AML-193 (cell line): ENCODE measurements around the gene ANKRD13D.

Source experiments
- DNase-seq, 2 experiments: peaks; one replicate each; lab custom pipeline; 2025; lab: John Stamatoyannopoulos, UW

ANKRD13D gene

DNA sequence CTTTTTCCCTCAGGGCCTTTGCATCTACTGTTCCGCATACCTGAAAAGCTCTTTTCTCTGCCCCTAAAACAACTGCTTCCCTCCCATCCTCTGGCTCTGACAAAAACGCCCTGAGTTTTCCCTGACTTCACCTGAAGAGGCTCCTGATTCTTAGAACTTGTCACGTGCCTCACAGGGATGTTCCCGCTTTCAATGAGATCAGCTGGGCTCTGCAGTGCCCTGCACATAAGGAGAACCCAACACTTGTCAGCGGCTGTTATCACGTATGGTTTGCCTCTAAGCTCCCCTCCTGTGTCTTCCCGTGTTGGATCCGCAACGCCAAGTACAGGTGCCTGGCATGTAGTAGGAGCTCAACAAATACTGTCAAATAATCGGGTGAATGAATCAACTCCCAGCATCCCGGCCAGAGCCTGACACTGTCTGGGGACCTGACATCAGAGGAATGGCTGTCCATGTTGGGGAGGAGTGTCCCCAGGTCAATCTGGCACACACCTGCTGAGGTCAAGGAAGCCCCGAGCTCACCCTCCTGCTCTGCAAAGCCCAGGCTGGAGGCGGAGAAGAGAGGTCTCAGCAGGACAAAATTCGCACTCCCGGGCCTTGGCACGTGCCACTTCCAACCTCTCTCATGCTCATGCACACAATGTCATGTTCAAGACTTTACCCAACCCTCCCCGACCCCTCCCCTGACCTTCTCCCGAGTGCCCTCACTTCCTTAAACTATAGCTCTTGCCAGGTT lies 27.0 kb upstream of the ANKRD13D start:
- DNase-seq, result no peak

DNA sequence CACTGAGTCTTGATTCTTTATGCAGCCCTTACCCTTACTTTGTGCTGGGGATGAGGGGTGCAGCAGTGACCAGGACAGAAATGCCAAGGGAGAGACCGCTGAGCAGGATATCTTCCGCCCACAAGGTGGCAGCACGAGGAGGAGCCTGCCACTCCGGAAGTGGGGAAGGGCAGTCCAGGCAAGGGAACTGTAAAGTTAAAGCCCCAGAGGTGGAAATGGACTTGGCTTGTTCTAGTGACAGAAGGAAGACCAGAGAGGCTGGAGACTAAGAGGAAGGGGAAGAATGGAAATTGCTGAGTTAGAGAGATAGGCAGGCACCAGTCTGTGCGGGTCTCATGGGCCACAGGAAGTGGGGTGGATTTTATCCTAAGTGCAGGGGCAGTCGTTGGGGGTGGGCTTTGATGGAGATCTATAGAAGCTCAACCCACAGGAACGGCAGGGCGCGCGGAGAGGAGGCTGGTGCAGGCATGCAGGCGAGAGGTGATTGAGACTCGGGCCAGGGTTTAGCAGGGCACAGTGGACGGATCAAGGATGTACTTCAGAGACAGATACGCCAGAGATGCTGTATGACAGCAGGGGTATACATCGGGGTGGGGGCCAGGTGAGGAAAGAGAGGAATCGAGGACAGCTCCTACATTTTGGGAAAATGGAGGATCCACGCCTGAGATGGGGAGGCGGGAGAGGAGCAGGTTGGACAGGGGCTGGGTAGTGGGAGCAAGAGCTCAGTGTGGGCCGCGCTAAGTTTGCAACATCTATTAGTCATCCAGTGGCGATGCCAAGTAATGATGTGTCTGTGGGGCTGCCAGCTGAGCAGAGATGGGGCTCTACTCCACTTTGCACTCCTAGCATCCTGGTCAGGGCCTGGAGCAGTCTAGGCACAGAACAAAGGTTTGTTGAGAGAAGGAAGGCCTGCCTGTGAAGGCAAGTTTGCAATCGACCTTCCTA lies 26.1 kb upstream of the ANKRD13D start:
- DNase-seq, result peak; percentile 86 to 88

DNA sequence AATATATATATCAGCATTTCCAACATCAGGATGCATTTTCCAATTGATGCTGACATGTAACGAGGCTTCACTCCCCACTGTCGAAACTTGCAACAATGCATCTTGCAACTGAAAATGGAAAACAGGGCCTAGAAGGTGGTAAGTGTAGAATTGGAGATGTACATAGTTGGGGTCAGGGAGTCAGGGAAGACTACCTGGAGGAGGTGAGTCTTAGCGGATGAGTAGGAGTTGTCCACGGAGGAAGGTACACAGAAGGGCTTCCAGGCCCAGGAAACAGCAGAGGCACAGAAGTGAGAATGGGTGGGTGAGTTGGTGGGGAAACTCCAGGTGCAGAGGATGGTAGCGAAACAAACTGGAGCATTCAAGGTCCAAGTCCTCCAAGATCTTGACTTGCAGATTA lies 24.8 kb upstream of the ANKRD13D start:
- DNase-seq, result no peak

DNA sequence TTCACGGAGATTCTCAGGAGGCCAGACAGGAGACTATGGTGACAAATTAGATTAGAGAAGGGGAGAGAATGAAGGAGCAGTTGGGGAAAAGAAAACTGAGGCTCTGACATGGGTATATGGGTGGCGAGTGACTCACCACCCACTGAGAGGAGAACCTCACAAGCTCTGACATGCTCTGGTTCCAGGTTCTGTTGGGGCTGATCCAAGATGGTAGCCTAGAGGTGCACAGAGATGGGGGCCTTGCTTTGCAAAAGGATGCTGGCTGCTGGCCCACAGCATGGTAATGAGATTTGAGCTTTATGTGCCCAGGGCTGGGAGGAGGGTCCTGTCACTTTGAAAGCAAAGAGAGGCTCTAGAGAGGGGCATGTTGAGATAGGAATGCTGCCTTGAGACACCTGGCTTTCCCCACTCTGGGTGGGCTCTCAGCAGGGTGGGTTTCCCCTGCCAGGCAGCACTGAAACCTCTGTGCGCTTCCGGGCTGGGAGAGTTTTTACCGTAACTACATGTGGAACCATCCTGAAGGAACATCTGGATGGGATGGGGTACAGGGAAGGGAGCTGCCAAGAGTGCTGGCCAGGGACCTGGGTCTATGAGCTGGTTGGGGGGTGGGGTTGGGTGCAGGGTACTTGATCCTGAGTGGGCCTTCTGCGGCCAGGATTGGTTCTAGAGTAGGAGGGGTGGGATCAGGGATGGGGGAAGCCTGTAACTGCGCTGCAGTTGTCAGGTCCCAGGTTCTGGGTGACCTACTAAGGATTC lies 24.0 kb upstream of the ANKRD13D start:
- DNase-seq, result no peak

DNA sequence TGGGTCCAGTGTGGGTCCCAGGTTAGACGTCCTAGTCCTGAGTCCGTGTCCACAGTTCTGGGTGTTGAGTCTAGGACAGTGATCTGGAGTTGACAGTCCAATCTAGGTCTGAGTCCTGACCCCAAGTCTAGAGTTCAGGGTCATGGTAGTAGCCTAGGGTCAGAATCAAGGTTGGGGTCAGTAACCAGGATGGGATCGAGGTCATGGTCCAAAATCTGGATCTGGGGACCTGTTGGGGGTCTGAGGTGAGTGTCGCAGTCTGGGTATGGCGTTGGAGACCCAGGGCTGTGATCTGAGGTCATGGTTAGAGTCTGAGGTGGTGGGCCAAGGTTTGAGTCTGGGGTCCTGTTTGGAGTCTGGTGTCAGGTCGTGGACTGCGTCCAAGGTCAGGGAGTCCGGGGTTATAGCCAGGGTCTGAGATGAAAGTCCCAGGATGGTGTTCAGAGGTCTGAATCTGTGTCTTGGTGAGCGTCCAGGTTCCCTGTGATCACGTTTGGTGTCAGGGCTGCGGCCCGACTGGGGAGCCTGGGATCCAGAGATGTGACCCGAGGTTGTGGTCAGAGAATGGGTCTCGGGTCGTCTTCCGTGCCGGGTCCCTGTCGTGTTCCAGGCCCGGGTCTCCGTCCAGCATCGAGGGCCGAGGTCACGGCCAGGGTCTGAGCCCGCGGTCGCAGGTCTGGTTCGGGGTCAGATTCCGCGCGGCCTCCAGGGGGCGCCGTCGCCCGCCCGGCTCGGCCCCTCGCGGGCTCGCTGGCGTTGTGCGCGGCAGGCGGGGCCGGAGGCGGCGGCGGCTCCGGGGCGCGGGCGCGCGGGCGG lies 23.3 kb upstream of the ANKRD13D start:
- DNase-seq, result peak; percentile 45 to 53

DNA sequence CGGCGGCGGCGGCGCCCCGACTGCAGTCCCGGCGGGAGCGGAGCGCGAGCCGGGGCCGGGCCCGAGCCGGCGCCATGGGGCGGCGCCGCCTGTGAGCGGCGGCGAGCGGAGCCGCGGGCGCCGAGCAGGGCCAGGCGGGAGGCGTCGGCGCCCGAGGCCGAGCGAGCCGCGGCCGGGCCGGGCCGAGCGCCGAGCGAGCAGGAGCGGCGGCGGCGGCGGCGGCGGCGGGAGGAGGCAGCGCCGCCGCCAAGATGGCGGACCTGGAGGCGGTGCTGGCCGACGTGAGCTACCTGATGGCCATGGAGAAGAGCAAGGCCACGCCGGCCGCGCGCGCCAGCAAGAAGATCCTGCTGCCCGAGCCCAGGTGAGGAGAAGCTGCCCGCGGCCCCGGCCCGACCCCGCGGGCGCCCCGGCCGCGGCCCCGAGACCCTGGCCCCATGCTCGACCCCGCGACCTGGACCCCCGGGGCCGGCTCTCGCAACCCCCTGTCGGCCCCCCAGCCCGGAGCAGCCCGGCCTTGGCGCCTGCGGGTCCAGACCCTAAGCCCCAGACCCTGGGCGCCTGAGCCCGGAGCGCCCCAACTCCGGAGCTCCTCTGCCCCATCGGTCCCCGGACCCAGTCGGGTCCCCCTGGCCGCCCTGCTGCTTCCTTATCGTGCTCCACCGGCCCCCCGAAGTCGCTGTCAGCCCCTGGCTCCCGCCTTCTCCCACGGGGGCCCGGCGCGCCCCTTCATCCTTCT lies 22.5 kb upstream of the ANKRD13D start, which contains the start of gene GRK2:
Gene GRK2 (plus strand): TSS at position 25 of the 739 bp plus-strand sequence. CDS start 227 bp downstream, at position 252.
- peak in 1 of 2 experiments; percentile 9 for DNase-seq

DNA sequence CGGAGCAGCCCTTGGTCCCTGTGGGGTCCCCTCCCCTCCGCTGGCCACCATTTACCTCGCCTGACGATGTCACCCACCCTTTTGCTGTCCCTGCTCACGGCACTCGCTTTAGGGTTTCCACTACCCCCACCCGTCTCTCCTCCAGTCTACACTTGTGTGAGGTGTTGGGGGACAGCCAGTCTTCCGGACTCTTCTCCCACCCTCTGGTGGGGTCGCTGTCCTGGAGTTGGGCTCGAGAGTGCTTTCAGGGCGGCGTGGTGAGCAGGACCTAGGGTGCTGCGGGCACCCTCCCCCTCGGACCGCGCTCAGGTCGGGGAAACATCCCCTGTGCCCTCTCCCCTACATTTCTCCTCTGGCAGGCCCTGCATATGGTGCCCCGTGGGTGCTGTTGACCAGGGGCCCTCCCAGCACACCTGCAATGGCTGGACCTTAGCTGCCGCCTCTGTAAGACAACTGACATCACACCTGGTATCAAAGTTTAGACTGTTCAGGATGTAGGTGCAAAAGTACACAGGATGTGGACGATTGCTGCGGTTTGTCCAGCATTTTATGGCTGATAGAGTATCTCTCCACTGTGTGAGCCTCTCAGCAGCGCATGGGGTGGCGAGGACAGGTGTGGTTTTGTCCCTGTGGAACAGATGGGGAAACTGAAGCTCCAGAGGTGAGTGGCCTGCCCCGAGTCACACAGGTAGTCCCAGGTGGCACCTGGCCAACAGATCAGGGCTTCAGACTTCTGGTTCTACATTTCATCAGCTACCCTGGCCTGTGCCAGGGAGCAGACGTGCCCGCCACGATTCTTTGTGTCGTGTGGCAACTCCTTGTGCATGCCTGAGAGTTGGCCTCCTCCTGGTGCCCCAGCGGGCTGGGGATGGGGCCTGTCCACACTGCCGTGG lies 21.7 kb upstream of the ANKRD13D start:
- DNase-seq, result no peak

DNA sequence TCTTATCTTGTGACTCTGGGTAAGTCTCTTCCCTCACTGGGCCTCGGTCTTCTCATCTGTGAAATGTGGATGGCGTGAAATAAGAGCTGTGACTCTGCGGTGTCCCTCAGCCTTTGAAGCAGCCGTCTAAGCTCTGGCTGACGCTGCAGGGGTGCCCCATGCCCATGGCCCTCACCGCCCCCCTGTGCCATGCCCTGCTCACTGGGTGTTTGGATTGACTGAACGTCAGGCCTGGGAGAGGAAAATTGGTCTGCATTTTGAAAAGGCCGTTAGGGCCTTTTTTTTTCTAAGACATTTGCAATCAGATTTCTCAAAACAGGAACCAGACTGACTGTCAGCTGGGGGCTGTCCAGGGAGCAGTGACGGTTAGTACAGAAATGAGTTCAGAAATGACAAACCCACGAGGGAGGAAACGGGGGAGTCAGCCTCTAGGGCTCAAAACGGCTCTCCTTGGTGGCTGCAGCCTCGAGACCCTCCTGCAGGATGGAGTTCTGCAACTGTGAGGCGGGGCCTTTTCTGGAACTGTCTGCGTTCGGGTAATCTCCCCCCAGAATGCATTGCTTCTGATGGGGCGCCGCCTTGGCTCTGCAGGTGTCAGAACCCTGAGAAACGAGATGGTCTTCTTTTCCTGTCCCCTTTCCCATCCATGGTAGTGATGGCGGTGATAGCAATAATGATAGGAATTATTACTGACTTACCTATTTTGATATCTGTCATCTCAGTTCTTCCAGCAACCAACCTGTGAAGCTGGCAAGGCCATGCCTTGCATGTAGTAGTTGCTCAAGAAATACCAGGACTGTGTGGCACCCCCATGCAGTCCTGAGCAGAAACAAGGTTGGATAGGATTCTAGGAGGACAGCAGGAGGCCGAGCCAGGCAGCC lies 20.8 kb upstream of the ANKRD13D start:
- DNase-seq, result peak; percentile 97

DNA sequence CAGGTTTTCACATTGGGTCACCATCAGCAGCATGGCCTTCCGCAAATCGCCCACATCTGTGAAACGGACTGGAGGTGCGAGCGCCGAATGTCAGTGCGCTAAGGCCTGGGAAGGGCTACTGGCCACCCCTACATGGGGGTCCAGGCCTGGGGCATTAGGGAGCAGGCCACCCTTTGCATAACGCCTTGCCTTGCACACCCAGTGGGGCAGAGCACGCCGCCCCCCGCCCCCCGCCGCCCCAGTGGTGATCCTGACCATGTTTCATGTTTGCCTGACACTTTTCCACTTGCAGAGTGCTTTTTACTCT lies 20.2 kb upstream of the ANKRD13D start:
- DNase-seq, result no peak

DNA sequence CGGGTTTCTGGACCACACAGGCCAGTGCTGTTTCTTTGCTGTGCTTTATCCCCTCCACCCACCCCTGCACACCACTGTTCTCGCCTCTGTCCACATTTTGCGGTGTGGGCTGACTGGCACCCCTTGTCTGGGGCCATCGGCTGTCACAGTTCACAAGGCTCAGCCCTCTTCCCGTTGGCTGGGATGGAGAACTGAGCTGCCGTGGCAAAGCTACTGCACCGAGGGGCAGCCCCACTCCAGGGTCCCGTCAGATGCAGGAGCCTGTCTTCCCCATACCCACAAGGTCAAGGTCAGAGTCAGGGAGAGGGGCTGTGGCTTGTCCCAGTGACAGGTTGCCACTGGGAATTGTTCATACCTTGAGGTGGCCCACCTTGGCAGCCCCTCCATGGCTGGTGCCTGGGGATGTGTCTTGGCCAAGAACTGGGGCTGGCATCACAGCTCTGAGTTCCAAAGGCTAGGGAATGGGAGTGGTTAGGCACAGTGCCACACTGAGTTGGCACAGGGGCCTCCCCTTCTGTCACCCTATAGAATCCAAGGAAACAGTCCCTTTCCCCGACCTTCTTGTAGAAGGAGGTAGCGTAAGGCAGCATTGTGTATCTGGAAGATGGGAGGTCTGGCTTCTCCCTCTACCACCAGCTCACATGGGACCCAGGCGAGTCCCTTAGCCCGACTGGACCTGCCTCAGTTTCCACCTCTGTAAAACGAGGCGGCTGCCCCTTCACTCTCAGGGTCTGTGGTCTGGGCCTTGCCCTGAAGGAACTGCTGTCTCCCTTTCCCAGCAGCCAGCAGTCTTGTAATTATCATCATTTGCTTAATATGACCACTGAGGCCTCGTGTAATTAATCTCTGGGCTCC lies 19.5 kb upstream of the ANKRD13D start:
- peak; percentile 32 to 38 for DNase-seq

DNA sequence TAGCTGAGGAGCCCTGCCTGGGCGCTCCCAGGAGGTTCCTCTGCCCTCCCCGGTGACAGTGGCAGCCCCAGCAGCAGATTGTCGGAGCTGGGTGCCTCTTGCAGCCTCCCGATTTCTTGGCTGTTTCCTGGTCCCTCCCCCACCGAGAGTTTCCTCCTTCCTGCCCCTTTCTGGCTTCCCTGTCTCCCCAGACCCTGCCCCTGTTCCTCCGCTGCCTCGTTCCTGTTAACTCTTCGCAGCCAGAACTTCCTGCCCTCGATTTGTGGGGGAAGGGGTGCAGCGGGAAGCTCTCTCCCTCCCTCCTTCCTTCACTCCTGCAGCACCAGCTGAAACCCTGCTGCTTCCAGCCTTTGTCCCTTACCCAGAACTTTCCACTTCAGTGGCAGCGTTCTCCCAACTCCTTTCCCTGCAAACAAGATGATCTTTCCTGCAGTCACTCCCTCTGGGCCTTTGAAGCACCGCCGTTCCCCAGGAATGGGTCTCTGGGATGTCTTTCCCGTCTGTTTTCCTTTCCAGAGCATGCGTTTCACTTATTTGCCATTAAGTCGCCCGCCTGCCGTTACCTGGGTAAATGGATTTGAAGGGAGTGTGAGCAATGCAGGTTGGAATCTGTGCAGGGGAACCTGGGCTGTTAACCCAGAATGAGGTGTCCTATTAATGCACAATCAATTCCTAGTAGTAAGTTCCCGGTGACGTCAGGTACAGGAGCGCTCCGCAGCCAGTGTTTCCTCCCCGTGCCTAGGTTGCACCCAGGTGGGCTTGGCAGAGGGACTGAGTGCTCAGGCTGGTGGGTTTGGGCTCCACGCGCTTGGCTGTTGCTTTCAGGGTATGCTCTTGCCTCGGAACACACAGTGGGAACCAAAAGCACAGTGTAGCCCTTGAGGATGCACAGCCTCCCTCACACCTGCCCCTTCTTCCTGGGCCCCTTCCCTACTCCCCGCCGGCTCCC lies 18.6 kb upstream of the ANKRD13D start:
- peak; percentile 78 to 81 for DNase-seq

DNA sequence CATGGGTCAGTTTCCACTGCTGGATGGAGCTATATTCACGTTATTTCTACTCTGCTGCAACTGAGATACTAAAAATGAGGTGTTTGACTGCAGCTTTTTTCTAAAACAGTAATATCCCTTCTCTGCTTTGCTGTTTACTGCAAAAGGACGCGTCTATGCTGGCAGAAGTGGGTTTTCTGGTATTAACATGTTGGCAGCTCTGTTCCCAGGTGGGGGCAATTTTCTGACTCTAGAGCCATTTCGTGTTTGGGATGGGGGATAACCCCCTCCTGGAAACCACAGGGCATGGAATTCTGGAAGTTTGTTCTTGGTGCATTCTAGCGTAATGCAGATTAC lies 17.9 kb upstream of the ANKRD13D start:
- DNase-seq, result no peak

DNA sequence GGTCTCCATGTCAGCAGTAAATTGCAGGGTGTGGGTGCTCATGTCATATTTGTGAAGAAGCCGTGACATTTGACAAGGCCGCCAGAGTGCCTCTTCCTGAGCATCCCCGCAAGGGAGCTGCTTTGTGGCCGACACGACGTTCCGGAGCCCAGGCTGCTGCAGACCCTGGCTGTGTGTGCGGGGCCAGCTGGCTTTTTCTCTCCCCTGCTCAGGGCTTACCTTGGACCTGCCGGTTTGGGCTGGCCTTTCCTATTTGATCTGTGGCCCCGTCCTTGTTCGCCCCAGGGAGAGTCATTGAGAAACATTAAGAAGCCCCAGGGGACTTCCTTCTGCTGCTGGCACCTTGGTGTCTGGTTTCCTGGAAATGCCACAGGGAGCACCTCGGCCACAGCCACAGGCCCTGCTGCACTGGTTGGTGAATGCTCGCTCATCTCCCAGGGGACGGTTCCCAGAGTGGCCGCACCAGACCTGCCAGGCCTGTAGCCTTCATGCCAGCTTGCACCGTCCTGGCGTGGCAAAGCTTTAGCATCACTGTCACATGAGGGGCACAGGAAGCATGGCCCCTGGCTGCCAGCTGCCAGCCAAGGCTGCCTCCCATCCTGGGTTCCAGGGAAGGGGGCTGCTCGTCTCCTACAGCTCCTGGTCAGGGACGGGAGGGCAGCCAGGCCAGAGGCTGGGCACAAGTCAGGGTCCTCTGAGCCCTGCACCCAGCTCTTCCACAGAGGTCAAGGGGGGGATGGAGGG lies 17.4 kb upstream of the ANKRD13D start:
- peak; percentile 86 to 90 for DNase-seq

DNA sequence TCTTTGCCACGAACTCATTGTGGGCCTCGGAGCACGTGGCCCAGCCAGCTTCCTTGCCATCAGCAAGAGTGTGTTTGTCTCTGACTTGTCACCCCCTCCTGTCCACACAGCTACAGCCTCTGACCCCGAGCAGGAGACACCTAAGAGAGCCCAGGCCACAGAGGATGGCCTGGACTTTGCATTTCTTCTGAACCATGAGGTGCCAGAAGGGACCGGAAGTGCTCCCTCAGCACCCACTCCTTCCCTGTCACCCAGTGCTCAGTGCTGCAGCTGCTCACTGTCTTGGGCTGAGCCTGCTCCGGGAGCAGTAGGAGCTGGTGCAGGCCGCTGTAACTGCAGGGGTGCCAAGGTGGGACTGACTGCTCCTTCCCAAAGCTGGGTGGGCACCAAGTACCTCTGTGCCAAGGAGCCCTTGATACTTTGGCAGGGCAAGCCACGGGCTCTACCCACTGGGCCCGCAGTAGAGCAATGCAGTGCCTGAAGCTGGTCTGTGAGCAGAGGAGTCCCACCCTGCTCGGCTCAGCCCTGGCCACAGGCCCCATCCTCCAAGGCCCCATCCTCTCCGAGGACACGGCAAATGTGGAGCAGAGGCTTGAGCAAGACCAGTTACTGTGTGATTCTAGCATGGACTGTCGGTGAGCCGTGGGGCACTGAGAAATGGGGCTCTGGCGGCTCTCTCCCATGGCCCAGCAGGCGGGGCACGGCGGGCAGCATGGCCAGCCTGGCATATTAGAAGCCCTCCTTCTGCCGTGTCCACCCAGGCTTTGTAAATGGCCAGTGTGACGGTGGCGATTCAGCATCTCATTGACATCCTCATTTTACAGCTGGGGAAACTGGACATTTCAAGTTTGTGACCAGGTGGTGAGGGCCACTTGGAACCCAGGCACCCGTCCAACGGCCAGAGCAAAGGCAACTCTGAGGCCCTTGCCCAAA lies 16.5 kb upstream of the ANKRD13D start:
- no peak for DNase-seq
